Panc1 (cell line): ENCODE results near the gene EYS. TPM values are rescaled to one million over a fixed set of nuclear protein-coding genes. Genes with fewer than 3 reads are reported as not detected.

Experiments
- ATAC-seq: fragments of 200-7000 bp; cut with Tn5 transposase; 2 replicates; pipeline ENCODE4 v1.9.1; 2020; ENCODE audit warnings: mild to moderate bottlenecking, moderate library complexity
- BruUV-seq: library from RNA; stranded (reverse); fragments of 400-500 nt; replicated peaks from 2 replicates; lab custom pipeline; 2021; lab: Mats Ljungman, UMichigan
- CTCF ChIA-PET: fragments of 300-600 bp; sonication (Branson Sonifier 250); formaldehyde crosslinking; loops from one replicate; lab custom pipeline; 2022; ENCODE audit warnings: antibody characterized with exemption; lab: Charles Lee
- POLR2A ChIA-PET: fragments of 300-600 bp; sonication (Branson Sonifier 250); formaldehyde crosslinking; loops from one replicate; lab custom pipeline; 2022; ENCODE audit warnings: antibody characterized with exemption; lab: Charles Lee
- DNase-seq: peaks from one replicate; pipeline ENCODE4 v3.0.0-alpha.2; 2010; ENCODE audit warnings: low read depth, low spot score
- H3K27ac ChIP-seq: 2 replicates; pipeline ENCODE4 v1.5.1; 2011; ENCODE audit warnings: mild to moderate bottlenecking, low read length, inconsistent platforms
- H3K27me3 ChIP-seq: fragments of 200-500 bp; sonication (Bioruptor generic); 2 replicates; pipeline ENCODE4 v1.6.0; 2014; ENCODE audit warnings: low read length, inconsistent platforms; ENCODE audit not compliant: control insufficient read depth, insufficient read depth
- H3K36me3 ChIP-seq: fragments of 200-500 bp; sonication (Bioruptor generic); 2 replicates; pipeline ENCODE4 v1.5.1; 2014; ENCODE audit warnings: inconsistent platforms, mild to moderate bottlenecking, low read length, moderate library complexity; ENCODE audit not compliant: control insufficient read depth, insufficient read depth
- H3K4me1 ChIP-seq: 2 replicates; pipeline ENCODE4 v1.5.1; 2011; ENCODE audit warnings: inconsistent platforms, mild to moderate bottlenecking, low read length, moderate library complexity; ENCODE audit not compliant: control insufficient read depth, insufficient read depth
- H3K4me3 ChIP-seq, 2 experiments: 2 replicates each; pipeline ENCODE4 v1.5.1; 2011 to 2012; ENCODE audit warnings: low read depth in 2 of 2, low read length in 2 of 2, mild to moderate bottlenecking in 2 of 2, inconsistent platforms in 1 of 2, moderate library complexity in 1 of 2
- H3K9me3 ChIP-seq: fragments of 200-500 bp; sonication (Bioruptor generic); 2 replicates; pipeline ENCODE4 v1.5.1; 2014; ENCODE audit warnings: low read depth, mild to moderate bottlenecking, inconsistent platforms, low read length, moderate library complexity; ENCODE audit not compliant: control insufficient read depth, insufficient read depth
- CTCF ChIP-seq: fragments of 450-650 bp; IDR thresholded peaks from 2 replicates; pipeline ENCODE4 v1.5.1; 2017; ENCODE audit warnings: mild to moderate bottlenecking
- POLR2AphosphoS5 ChIP-seq: IDR thresholded peaks from 2 replicates; pipeline ENCODE4 v1.6.1; 2012; ENCODE audit warnings: mild to moderate bottlenecking, low read depth, low read length, moderate library complexity
- SIN3A ChIP-seq: IDR thresholded peaks from 2 replicates; pipeline ENCODE4 v1.6.1; 2012; ENCODE audit warnings: low read depth, mild to moderate bottlenecking, low read length, moderate library complexity, borderline replicate concordance; ENCODE audit not compliant: insufficient read depth
- TCF7L2 ChIP-seq: IDR thresholded peaks from 2 replicates; pipeline ENCODE4 v1.6.1; 2011; ENCODE audit warnings: mild to moderate bottlenecking, low read depth, low read length, inconsistent platforms
- in situ Hi-C: cut with HindIII; loops from 2 replicates; pipeline ENCODE4 v1.10.0; 2016; ENCODE audit warnings: low sequenced_read_pairs, low pct_unique_long_range_greater_than_20kb
- intact Hi-C: fragments of 100-400 bp; cut with micrococcal nuclease; formaldehyde crosslinking; loops from one replicate; pipeline ENCODE4 v1.10.0; 2022; ENCODE audit not compliant: unreplicated experiment
- total RNA-seq: library from RNA; stranded (reverse); gene quantifications from one replicate; pipeline ENCODE4 v1.2.1, GENCODE V29; 2021; ENCODE audit not compliant: unreplicated experiment
- TF ChIP-seq, protein P1 (sequence below), 2 experiments: IDR thresholded peaks; 2 replicates each; pipeline ENCODE4 v1.6.1; 2011 to 2012; ENCODE audit warnings: low read depth in 2 of 2, control low read depth in 1 of 2, low read length in 1 of 2, mild to moderate bottlenecking in 1 of 2, moderate library complexity in 1 of 2; ENCODE audit not compliant: insufficient read depth in 1 of 2

Gene EYS
- total RNA-seq, 1 experiment from 2014 or later = not detected

DNA sequence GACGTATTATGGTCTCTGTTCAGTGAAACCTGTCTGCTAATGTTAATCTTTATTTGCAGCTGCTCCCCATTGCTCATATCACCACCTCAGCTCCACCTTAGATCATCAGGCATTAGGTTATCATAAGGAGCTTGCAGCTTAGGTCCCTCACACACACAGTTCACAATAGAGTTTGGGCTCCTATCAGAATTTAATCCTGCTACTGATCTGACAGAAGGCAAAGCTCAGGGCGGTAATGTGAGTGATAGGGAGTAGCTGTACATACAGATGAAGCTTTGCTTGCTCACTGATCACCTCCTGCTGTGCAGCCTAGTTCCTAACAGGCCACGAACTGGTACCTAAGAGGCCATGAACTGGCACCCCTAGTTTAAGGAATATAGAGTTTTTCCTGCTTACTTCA lies 989.7 kb downstream of the EYS start:
- DNase-seq (no peak), ATAC-seq (no peak)
- POLR2A ChIA-PET = no interaction called here
- CTCF ChIA-PET = no interaction called here
- in situ Hi-C loops = no loop called here
- no peak overlapping the region for H3K4me3 ChIP-seq
- TF ChIP-seq, protein P1, sequence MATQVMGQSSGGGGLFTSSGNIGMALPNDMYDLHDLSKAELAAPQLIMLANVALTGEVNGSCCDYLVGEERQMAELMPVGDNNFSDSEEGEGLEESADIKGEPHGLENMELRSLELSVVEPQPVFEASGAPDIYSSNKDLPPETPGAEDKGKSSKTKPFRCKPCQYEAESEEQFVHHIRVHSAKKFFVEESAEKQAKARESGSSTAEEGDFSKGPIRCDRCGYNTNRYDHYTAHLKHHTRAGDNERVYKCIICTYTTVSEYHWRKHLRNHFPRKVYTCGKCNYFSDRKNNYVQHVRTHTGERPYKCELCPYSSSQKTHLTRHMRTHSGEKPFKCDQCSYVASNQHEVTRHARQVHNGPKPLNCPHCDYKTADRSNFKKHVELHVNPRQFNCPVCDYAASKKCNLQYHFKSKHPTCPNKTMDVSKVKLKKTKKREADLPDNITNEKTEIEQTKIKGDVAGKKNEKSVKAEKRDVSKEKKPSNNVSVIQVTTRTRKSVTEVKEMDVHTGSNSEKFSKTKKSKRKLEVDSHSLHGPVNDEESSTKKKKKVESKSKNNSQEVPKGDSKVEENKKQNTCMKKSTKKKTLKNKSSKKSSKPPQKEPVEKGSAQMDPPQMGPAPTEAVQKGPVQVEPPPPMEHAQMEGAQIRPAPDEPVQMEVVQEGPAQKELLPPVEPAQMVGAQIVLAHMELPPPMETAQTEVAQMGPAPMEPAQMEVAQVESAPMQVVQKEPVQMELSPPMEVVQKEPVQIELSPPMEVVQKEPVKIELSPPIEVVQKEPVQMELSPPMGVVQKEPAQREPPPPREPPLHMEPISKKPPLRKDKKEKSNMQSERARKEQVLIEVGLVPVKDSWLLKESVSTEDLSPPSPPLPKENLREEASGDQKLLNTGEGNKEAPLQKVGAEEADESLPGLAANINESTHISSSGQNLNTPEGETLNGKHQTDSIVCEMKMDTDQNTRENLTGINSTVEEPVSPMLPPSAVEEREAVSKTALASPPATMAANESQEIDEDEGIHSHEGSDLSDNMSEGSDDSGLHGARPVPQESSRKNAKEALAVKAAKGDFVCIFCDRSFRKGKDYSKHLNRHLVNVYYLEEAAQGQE (IDR thresholded peaks at IDR 0.05; ENCODE audit: insufficient read depth in 1 of 2, low read depth in 2 of 2, low read length in 1 of 2) = no peak
- TF ChIP-seq TCF7L2 (no peak), SIN3A (no peak), POLR2AphosphoS5 (no peak), CTCF (no peak)
- no TSS peak for BruUV-seq
- H3K9me3 ChIP-seq = no peaks in the 10 kb centered on the region
- H3K27ac ChIP-seq = no peak overlapping the region
- no peaks in the 10 kb centered on the region for H3K36me3 ChIP-seq
- no peaks in the 10 kb centered on the region for H3K27me3 ChIP-seq
- intact Hi-C loops = no loop called here
- no peaks in the 10 kb centered on the region for H3K4me1 ChIP-seq

GRCh38 chr6:64715624-64716023 lies 991.4 kb downstream of the EYS start:
- H3K4me1 ChIP-seq = no peaks in the 10 kb centered on the region
- no peaks in the 10 kb centered on the region for H3K9me3 ChIP-seq
- DNase-seq = no peak
- no peaks in the 10 kb centered on the region for H3K27me3 ChIP-seq
- ChIA-PET CTCF (no interaction called here), POLR2A (no interaction called here)
- ATAC-seq = no peak
- no peak overlapping the region for H3K27ac ChIP-seq
- H3K4me3 ChIP-seq = no peak overlapping the region
- no TSS peak for BruUV-seq
- intact Hi-C loops (no loop called here), in situ Hi-C loops (no loop called here)
- H3K36me3 ChIP-seq = no peaks in the 10 kb centered on the region
- TF ChIP-seq SIN3A = no peak
- TF ChIP-seq TCF7L2 = no peak
- TF ChIP-seq POLR2AphosphoS5 = no peak
- no peak for TF ChIP-seq CTCF
- TF ChIP-seq, protein P1 (IDR thresholded peaks at IDR 0.05; ENCODE audit: insufficient read depth in 1 of 2, low read depth in 2 of 2, low read length in 1 of 2) = no peak
